HG03575 (cell line): Measurements from ENCODE around the gene PIBF1.
"Not testable (repeated sequence)": the region's sequence is repeated elsewhere in the genome, so short reads cannot be mapped to it uniquely, and the experiment has no call there.

Source experiments
- ATAC-seq: cut with Tn5 transposase; IDR thresholded peaks from one replicate; pipeline ENCODE4 v1.9.1; 2021; ENCODE audit not compliant: unreplicated experiment, insufficient number of reproducible peaks, low FRiP score; ENCODE audit errors: extremely low read depth

The PIBF1 gene

DNA sequence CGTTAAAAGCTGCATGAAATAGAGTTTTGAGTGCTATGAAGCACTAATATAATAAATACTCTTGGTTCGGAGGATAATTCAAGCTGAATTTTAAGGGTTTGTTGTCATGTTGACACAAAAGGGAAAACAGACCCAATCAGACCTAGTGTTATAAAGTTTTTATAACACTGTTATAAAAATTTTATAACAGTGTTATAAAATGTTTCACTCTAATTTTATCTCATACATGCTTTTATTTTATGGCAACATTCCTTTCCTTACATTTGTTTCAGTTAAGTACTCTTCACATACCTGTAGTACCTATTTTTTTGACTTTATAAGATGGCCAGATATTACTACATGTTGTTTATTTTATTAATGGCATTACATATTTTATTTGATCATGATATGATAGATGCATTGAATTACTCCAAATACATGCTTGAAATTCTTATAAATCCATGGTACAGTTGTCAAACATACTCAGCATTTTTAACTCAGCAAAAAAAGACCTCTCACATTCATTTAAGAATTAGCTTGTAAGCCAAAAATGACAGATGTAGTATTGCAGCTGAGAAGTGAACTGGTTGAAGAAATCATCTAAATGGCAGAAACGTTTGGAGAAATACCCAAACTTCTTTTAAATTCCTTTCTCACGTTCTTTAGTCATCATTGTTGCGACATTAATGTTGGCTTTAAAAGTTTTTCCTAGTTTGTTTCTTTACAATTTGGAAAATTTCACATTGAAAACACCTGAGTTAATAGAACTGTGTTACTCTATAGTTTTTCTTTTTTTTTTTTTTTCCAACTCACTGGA is 104.5 kb downstream of the PIBF1 start:
- ATAC-seq = no peak

DNA sequence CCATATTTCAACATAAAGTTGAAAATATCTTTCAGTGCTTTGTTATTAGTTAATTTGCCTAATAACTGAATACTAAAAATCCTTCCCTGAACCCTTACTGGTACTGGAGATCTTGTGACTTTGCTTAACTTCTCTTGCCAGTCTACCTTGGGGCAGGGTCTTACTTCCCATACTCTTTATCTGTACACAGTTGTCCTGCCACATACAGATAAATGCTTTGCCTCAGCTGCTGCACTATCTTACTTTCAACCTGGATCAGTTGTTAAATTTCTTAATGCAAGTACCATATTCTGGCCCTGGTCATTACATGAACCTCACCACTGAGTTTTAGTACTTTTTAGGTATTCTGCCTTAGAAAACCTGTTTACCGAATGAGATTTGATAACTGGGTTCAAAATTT is 107.6 kb downstream of the PIBF1 start:
- no peak for ATAC-seq

DNA sequence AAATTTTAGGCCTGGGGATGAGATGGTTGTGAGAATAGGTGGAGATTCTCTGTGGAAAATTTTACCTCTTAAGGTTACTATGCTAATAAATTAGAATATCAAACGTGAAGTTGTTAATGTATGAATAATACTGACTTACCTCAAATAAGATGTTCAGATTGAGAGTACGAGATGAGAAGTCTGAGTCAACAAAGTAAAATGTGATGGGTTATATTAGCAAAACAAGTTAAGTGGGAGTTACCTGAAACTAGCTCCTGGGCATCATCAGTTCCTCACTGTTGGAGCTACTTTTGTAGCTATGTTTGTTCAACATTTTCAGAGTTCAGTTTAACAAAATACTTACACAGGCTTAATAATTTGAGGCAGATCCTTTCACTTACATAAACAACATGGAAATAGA is 108.6 kb downstream of the PIBF1 start:
- no peak for ATAC-seq

DNA sequence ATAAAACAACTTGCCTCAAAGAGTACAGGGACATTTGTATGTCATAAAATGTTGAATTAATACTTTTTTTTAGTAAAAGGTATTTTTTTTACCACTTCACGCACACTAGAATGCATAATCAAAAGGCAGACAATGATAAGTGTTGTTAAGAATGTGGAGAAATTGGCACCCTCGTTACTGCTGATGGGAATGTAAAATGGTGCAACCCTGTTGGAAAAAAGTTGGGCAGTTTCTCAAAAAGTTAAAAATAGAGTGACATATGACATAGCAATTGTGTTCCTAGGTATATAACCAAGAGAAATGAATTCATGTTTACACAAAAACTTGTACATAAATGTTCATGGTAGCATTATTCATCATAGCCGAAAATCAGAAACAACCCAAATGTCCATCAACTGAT is 109.5 kb downstream of the PIBF1 start:
- ATAC-seq = no peak

DNA sequence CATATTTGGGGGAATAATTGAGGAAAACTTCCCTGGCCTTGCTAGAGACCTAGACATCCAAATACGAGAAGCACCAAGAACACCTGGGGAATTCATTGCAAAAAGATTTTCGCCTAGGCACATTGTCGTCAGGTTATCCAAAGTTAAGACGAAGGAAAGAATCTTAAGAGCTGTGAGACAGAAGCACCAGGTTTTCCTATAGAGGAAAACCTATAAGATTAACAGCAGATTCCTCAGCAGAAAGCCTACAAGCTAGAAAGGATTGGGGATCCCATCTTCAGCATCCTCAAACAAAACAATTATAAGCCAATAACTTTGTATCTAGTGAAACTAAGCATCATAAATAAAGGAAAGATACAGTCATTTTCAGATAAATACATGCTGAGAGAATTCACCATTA is 114.9 kb downstream of the PIBF1 start:
- ATAC-seq = no peak

DNA sequence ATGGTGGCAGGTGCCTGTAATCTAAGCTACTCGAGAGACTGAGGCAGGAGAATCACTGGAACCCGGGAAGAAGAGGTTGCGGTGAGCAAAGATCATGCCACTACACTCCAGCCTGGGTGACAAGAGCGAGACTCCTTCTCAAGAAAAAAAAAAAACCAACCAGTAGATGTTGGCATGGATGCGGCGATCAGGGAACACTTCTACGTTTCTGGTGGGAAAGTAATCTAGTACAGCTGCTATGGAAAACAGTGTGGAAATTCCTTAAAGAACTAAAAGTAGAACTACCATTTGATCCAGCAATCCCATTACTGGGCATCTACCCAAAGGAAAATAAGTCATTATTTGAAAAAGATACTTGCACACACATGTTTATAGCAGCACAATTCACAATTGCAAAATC is 119.6 kb downstream of the PIBF1 start:
- not testable (repeated sequence) for ATAC-seq

DNA sequence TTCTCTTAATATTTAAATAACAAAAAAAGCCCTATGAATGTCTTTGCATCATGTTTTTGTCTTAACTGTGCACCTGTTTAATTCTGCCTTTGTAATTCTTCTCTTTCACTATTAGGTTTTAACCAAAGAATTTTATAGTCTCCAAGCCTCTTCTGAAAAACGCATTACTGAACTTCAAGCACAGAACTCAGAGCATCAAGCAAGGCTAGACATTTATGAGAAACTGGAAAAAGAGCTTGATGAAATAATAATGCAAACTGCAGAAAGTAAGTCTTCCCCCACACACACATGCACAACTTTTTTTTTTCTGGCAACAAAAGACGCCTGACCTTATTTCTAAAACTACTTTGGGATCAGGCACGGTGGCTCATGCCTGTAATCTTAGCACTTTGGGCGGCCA is 126.5 kb downstream of the PIBF1 start:
- no peak for ATAC-seq

DNA sequence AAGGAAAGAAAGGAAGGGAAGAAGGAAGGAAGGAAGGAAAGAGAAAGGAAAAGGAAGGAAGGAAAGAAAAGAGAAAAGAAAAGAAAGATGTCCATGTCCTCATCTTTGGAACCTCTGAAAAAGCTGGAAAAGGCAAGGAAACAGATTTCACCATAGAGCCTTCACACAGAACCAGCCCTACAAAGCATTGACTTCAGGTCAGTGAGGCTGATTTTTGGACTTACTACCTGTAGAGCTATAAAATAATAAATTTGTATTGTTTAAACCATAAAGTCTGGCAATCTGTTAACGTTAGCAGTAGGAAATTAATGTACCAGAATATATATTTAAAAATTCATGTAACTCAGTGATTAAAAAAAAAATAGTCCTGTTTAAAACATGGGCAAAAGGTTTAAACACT is 130.0 kb downstream of the PIBF1 start:
- no peak for ATAC-seq

DNA sequence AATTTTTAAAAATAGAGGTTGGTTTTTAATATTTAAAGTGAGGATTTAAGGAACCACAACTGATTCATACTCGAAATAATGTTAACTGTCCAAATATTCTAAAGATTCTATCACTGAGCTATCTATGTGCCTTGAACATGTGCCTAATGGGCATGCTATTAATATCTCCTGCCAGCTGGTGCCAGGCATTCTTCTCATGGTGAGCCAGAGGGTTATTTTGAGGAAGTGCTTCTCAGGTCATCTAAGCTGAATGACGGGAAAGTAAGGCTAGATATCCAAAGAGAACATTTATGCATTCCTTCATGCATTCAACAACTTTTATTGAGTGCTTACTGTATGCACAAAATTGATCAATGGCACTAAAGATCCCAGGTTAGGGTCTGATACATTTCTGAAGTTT is 138.2 kb downstream of the PIBF1 start:
- ATAC-seq = no peak

DNA sequence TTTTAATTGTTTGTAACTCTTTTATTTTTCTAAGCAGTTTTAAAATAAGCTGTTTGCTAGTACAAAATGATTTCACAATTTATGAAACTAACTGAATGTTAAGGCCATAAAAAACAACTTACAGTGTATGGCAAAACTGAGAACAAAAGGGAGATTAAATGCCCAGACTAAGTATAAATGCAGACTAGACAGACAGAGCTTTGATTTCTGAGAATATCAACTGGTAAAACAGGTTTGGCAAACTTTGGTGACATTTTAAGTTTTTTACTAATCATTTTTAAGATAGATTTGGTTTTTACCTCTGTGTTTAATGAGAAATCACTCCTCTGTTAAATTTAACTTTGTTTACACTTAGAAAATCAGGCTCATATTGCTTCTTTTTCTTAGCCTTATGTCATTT is 149.4 kb downstream of the PIBF1 start:
- no peak for ATAC-seq

DNA sequence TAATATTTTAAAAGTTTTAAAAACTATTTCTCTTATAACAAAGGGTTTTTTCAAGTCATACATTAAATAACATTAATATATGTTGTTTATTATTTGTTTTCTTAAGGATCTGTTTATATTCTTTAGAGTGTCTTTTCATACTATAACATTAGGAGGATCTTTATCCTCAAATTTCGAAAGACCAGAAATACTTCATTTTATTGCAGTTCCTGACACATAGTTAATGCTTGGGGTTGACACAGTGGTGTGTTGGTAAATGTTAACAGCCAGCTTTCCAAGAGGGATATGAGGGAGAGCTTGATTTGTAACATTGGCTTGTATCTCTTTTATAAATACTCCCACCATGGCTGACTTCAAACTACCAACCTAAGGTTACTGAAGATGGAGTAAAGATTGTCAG is 150.3 kb downstream of the PIBF1 start:
- no peak for ATAC-seq

DNA sequence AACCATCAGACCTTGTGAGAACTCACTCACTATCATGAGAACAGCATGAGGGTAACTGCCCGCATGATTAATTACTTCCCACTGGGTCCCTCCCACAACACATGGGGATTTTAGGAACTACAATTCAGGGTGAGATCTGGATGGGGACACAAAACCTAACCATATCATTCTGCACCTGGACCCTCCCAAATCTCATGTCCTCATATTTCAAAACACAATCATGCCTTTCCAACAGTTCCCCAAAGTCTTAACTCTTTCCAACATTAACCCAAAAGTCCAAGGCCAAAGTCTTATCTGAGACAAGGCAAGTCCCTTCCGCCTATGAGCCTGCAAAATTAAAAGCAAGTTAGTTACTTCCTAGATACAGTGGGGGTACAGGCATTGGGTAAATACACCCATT is 164.3 kb downstream of the PIBF1 start:
- ATAC-seq = not testable (repeated sequence)

DNA sequence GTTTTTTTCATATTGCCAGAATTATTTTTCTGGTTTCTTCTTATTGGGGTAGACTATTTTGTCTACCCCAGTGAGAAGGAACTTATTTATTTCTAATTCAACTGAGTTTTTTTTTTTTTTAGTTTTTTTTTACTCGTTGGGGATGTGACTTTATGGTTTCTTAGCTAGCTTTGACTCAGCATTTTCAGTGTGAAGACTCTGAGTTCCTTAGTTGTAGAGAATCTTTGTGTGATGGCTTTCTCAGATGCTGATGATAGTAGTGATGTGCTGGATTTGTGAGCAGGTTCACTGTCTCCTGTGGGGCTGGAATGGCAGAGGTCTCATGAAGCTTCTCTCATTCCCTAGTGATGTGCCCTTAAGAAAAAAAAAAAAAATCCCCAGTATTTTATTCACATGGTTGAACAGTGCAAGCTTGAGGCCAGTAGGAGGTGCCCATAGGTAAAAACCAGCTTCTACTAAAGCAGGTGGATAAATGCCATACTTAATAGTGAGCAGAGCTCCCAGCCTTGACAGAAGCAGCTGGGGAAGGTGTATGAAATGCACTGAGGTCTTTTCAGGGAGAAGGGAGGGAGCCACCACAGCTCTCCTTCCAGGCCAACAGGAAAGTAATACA is 170.7 kb downstream of the PIBF1 start:
- no peak for ATAC-seq

DNA sequence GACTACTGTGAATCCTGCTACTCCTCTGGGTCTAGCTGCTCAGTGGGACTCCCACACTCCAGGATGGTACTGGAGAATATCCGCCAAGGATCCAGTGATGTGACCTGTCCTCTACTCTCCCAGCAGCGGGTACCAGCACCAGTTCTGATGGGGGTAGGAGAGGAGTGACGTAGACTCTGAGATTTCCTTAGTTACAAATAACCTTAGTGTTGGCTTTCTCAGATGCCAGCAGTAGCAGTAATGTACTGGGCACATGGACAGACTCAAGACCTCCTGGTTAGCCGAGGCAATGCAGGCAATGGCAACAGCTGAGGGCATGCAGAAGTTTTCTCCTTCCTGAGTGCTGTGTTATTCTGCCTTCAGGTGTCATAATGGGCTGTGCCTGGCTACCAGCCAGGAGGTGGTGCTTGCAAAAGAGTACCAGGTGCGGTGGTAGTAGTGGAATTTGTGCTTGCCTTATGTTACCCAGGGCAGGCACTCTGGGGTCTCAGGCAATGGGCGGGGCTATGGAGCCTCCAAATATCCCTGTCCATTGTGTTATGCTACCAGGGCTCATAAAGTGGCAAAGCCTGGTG is 171.5 kb downstream of the PIBF1 start:
- ATAC-seq = no peak

DNA sequence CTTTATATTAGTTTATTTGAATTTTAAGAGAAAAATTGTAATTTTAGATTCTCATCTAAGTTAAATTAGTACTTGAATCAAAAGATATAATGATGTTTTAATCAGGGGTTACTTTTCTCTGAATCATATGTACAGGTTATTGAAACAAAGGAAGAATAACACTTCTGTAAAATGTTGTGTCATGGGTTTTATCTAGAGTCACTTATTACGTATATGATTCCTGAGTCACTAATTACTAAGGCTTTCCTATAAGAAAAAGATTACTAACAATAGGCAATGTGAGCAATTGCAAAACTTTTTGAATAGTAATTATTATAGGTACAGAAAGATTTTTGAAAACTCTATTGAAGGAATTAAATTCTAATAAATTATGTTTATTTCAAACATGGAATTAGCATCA is 177.7 kb downstream of the PIBF1 start:
- no peak for ATAC-seq

DNA sequence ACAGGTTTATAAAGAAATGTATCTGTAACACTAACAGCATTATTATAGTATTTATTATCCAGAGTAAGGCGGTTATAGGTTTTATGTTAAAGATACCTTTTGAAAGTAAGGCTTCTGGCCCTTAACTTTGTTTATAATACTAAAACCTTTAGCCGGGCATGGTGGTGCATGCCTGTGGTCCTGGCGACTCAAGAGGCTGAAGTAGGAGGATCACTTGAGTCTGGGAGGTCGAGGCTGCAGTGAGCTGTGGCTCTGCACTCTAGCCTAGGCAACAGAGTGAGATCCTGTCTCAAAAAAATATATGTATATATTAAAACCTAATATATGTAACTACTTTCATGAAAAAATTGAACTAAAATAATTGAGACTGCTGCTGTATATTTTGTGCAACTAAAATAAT is 178.2 kb downstream of the PIBF1 start:
- ATAC-seq = no peak

DNA sequence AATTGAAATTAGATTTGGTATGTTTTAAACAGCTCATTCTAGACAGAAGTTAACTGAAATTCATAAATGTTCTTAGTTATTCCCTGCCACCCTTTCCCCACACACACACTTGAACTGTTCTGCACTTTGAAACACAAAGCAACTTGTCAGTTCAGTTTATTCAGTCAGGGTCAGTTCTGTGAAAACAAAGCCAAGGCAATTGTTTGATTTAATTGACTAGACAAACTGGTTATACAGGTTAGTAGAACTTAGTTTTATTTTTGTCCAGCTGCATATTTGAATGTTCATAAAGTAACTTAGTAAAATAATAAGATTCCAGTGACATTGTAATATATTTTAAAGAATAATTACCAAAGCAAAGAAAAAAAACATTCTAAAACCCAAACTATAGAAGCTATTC is 178.6 kb downstream of the PIBF1 start:
- ATAC-seq = no peak

DNA sequence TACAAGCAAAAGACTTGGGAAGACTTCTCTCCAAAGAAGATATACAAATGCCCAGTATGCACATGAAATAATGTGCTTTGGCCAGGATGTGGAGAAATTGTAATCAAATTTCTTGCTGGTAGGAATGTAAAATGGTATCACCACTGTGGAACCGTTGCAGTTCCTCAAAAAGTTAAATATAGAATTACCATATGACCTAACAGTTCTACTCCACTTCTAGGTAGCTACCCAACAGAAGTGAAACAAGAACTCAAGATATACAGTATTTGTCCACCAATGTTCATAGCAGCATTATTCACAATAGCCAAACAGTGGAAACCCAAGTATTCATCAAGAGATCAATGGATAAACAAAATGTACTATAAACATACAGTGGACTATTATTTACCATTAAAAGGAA is 181.8 kb downstream of the PIBF1 start:
- ATAC-seq = no peak

DNA sequence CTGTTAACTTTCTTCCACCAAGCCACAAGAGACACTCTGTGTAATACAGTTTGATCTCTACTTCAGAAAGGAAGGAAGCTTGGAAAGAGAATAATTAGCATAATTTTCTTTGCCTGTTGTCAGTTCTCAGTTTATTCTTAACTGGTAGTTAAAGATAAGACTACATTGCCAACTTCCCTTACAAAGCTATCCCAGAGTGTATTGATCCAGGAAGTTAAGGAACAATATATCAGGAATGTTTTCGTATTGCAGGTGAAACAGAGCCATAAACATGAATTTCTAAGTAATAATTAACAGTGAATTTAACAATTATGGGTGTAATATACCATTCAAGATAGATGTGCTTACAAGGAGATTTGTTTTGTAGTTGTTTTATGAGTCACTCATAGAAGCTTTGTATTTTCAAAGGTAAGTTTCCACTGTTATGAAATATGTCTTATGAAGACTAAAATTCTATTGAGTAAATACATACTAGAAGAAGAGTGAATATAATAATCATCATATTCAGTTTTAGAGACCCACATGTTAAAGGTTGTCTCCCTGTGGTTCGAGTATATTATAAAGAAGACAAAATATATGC is 188.5 kb downstream of the PIBF1 start:
- ATAC-seq = no peak

DNA sequence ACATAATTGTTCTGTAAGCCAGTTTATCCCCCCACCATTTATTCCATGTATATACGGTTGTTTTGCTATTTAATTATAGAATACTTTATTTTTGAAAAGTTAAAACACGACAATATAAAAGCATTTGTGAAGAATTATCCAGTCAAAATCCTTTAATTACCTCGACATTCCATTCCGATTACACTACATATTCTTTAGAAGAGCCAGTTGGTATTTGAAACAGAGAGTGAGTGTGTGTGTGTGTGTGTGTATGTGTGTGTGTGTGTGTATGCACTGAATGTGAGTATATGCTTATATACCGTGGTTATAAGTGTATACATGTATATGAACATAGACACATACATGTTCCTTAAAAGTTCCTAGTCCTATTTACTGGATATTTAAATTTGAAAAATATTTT is 189.0 kb downstream of the PIBF1 start:
- no peak for ATAC-seq
